Measurements from ENCODE around the gene MATN4.

The MATN4 gene

DNA sequence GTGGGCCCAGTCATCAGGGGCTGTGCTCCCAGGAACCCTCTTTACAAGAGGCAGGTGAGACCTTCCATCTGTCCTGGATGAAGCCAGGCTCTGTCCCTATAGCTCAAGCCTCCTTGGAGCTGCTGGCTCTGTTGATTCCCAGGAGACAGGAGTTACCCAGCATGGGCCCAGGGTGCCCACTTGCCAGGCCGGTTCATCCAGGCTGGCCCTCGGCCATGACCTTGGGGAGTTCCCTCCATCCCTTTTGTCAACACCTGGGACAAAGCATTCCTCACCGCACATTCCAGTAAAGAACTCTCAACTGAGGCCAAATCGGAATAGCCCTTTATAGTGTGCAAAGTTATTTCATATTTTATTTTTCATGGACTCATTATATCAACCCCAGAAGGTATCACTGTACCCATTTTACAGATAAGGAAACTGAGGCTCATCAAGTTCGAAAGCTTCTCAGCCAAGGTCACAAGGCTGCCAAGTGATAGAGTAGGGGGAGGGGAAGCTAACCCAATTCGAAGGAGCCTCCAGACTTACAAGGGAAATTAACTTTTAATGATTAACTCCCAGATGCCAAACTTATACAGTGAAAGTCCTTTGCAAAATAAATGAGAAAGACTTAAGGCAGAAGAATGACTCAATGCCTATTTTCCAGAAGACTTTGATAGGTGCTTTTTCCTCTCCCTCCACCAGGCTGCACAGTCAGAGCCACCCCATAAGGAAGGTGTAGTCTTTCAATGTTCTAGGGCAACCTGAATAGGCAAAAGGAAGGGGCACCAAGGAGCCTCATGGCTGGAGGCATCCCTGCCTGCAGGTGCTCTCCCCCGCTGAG, 21.6 kb upstream of the MATN4 start:
- H3K9me2 ChIP-seq (replicated peaks; ENCODE audit: control insufficient read depth, low read length), result no peaks in the 10 kb centered on the region
- no peak overlapping the region for H3K4me3 ChIP-seq (ENCODE audit: low read length)
- H3F3A ChIP-seq (ENCODE audit: control insufficient read depth, insufficient read depth), result no peaks in the 10 kb centered on the region
- H3K4me1 ChIP-seq (ENCODE audit: control insufficient read depth, low read length), result peaks cover 10% of the 10 kb centered on the region
- no peaks in the 10 kb centered on the region for H3K9me3 ChIP-seq (ENCODE audit: control insufficient read depth, insufficient read depth, low read length)
- no peak overlapping the region for H3K27ac ChIP-seq (ENCODE audit: low read depth, low read length)
- no peaks in the 10 kb centered on the region for H3K79me2 ChIP-seq (ENCODE audit: control insufficient read depth, low read length)
- TF ChIP-seq CTCF (IDR thresholded peaks at IDR 0.05; ENCODE audit: low read depth, low read length, poor library complexity, severe bottlenecking), result no peak
- TF ChIP-seq EZH2phosphoT487 (IDR thresholded peaks at IDR 0.05; ENCODE audit: borderline replicate concordance, low read length), result no peak
- no peaks in the 10 kb centered on the region for H3K36me3 ChIP-seq (ENCODE audit: control insufficient read depth, low read length)
- peak overlapping the region; percentile 5; the same call in 1 of the 2 replicates for H3K4me2 ChIP-seq (ENCODE audit: low read length)
- no peaks in the 10 kb centered on the region for H3K27me3 ChIP-seq (ENCODE audit: control insufficient read depth, low read length)
- H4K20me1 ChIP-seq (ENCODE audit: control insufficient read depth, insufficient read depth, low read depth, low read length), result no peaks in the 10 kb centered on the region

- Histone ChIP-seq H3K27ac (ENCODE audit: low read depth, low read length) (no peak overlapping the region), H3K4me3 (ENCODE audit: low read length) (no peak overlapping the region), H4K20me1 (ENCODE audit: control insufficient read depth, insufficient read depth, low read depth, low read length) (no peaks in the 10 kb centered on the region), H3K4me1 (ENCODE audit: control insufficient read depth, low read length) (peaks cover 10% of the 10 kb centered on the region), H3K9me2 (replicated peaks; ENCODE audit: control insufficient read depth, low read length) (no peaks in the 10 kb centered on the region), H3K36me3 (ENCODE audit: control insufficient read depth, low read length) (no peaks in the 10 kb centered on the region), H3K27me3 (ENCODE audit: control insufficient read depth, low read length) (no peaks in the 10 kb centered on the region), H3F3A (ENCODE audit: control insufficient read depth, insufficient read depth) (no peaks in the 10 kb centered on the region), H3K79me2 (ENCODE audit: control insufficient read depth, low read length) (no peaks in the 10 kb centered on the region), H3K4me2 (ENCODE audit: low read length) (no peak overlapping the region), H3K9me3 (ENCODE audit: control insufficient read depth, insufficient read depth, low read length) (no peaks in the 10 kb centered on the region)
- TF ChIP-seq CTCF (IDR thresholded peaks at IDR 0.05; ENCODE audit: low read depth, low read length, poor library complexity, severe bottlenecking) (no peak), EZH2phosphoT487 (IDR thresholded peaks at IDR 0.05; ENCODE audit: borderline replicate concordance, low read length) (no peak)
Measured at GRCh38 chr20:45328451-45328850, 20.4 kb upstream of the MATN4 start.

DNA sequence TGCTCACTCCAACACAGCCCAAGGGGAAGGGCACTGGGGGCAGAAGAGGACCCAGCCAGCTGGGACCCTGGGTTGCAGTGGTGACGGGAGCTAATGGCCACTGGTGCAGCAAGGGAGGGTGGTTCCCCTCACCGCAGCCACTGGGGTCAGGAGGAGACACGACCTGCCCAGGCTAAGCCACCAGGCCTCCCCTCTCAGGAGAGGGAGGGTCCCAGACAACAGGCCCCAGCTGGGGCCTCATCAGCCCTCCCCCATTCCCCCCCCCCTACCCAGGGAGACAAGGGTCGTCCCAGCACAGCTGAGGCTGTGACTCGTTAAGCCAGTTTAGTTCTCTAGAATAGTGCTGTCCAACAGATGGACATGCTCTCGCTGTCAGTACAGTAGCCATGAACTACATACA, 17.3 kb upstream of the MATN4 start:
- Histone ChIP-seq H3F3A (ENCODE audit: control insufficient read depth, insufficient read depth) (peaks cover 11% of the 10 kb centered on the region), H3K9me2 (replicated peaks; ENCODE audit: control insufficient read depth, low read length) (no peaks in the 10 kb centered on the region), H3K79me2 (ENCODE audit: control insufficient read depth, low read length) (no peaks in the 10 kb centered on the region), H3K4me1 (ENCODE audit: control insufficient read depth, low read length) (peaks cover 33% of the 10 kb centered on the region), H3K36me3 (ENCODE audit: control insufficient read depth, low read length) (no peaks in the 10 kb centered on the region), H3K27ac (ENCODE audit: low read depth, low read length) (no peak overlapping the region), H3K4me2 (ENCODE audit: low read length) (no peak overlapping the region), H3K9me3 (ENCODE audit: control insufficient read depth, insufficient read depth, low read length) (no peaks in the 10 kb centered on the region), H3K27me3 (ENCODE audit: control insufficient read depth, low read length) (no peaks in the 10 kb centered on the region), H3K4me3 (ENCODE audit: low read length) (no peak overlapping the region), H4K20me1 (ENCODE audit: control insufficient read depth, insufficient read depth, low read depth, low read length) (no peaks in the 10 kb centered on the region)
- TF ChIP-seq EZH2phosphoT487 (IDR thresholded peaks at IDR 0.05; ENCODE audit: borderline replicate concordance, low read length) (no peak), CTCF (IDR thresholded peaks at IDR 0.05; ENCODE audit: low read depth, low read length, poor library complexity, severe bottlenecking) (no peak)
